HepG2 (cell line): ENCODE results near the gene B3GALNT2. TPM values are rescaled to one million over a fixed set of nuclear protein-coding genes. Genes with fewer than 3 reads are reported as not detected.

Experiments used
- ARNT2 ChIP-seq: sonication (generic); formaldehyde crosslinking; IDR thresholded peaks from 2 replicates; pipeline ENCODE4 v1.8.0; 2022; ENCODE audit warnings: mild to moderate bottlenecking, low read depth, missing genetic modification reagents, moderate library complexity
- ARNTL ChIP-seq: sonication (generic); formaldehyde crosslinking; IDR thresholded peaks from 2 replicates; pipeline ENCODE4 v1.4.0; 2020; ENCODE audit warnings: mild to moderate bottlenecking, missing genetic modification reagents
- CEBPB ChIP-seq: IDR thresholded peaks from 2 replicates; pipeline ENCODE4 v1.6.1; 2011; ENCODE audit warnings: low read depth, low read length, improper control_type of control experiment, borderline replicate concordance
- EP300 ChIP-seq, 3 experiments: sonication (generic) in 1 of 3; formaldehyde crosslinking in 1 of 3; IDR thresholded peaks; 2 replicates each; pipeline versions ENCODE4 v1.5.1 to v1.6.1; 2011 to 2020; ENCODE audit warnings: low read depth in 2 of 3, low read length in 2 of 3, borderline replicate concordance in 1 of 3, improper control_type of control experiment in 1 of 3, mild to moderate bottlenecking in 1 of 3, missing genetic modification reagents in 1 of 3, moderate library complexity in 1 of 3
- GATA4 ChIP-seq: sonication (generic); IDR thresholded peaks from 2 replicates; pipeline ENCODE4 v1.6.1; 2016; ENCODE audit warnings: antibody characterized with exemption, low read depth, borderline replicate concordance
- NR1H2 ChIP-seq: sonication (generic); formaldehyde crosslinking; IDR thresholded peaks from 2 replicates; pipeline ENCODE4 v1.8.1; 2022; ENCODE audit warnings: low read depth, missing genetic modification reagents, borderline replicate concordance
- POGZ ChIP-seq: sonication (generic); formaldehyde crosslinking; IDR thresholded peaks from 2 replicates; pipeline ENCODE4 v1.4.0; 2020; ENCODE audit warnings: mild to moderate bottlenecking, missing genetic modification reagents
- RCOR2 ChIP-seq: IDR thresholded peaks from 2 replicates; pipeline ENCODE4 v1.6.1; 2016; ENCODE audit warnings: missing biosample characterization, missing genetic modification reagents
- SIX1 ChIP-seq: sonication (generic); formaldehyde crosslinking; IDR thresholded peaks from 2 replicates; pipeline ENCODE4 v1.4.0; 2020; ENCODE audit warnings: missing genetic modification reagents, borderline replicate concordance
- SMAD3 ChIP-seq: sonication (generic); formaldehyde crosslinking; IDR thresholded peaks from 2 replicates; pipeline ENCODE4 v1.4.0; 2020; ENCODE audit warnings: missing genetic modification reagents
- SOX13 ChIP-seq, 3 experiments: fragments of 450-650 bp in 1 of 3; sonication (generic) in 1 of 3; formaldehyde crosslinking in 1 of 3; IDR thresholded peaks in 2 of 3; conservative IDR thresholded peaks in 1 of 3; 2 replicates each; pipeline versions ENCODE4 v1.5.0 to v1.6.1; 2016 to 2020; ENCODE audit warnings: antibody characterized with exemption in 1 of 3, mild to moderate bottlenecking in 1 of 3, missing compliant biosample characterization in 1 of 3, missing genetic modification reagents in 1 of 3, moderate library complexity in 1 of 3
- TBX3 ChIP-seq: fragments of 450-650 bp; IDR thresholded peaks from 2 replicates; pipeline ENCODE4 v1.6.1; 2017; ENCODE audit warnings: antibody characterized with exemption, mild to moderate bottlenecking, inconsistent platforms, borderline replicate concordance
- ZBTB21 ChIP-seq: sonication (generic); formaldehyde crosslinking; IDR thresholded peaks from 2 replicates; pipeline ENCODE4 v1.4.0; 2020; ENCODE audit warnings: missing genetic modification reagents
- ZBTB37 ChIP-seq: sonication (generic); formaldehyde crosslinking; IDR thresholded peaks from 2 replicates; pipeline ENCODE4 v1.4.0; 2020; ENCODE audit warnings: mild to moderate bottlenecking, missing genetic modification reagents
- ZMYM2 ChIP-seq: sonication (generic); formaldehyde crosslinking; IDR thresholded peaks from 2 replicates; pipeline ENCODE4 v1.8.0; 2022; ENCODE audit warnings: mild to moderate bottlenecking, missing genetic modification reagents
- ZNF18 ChIP-seq: sonication (generic); formaldehyde crosslinking; IDR thresholded peaks from 2 replicates; pipeline ENCODE4 v1.8.0; 2022; ENCODE audit warnings: mild to moderate bottlenecking, missing genetic modification reagents; ENCODE audit not compliant: insufficient replicate concordance
- ZNF660 ChIP-seq: sonication (generic); formaldehyde crosslinking; IDR thresholded peaks from 2 replicates; pipeline ENCODE4 v1.5.1; 2020; ENCODE audit warnings: mild to moderate bottlenecking, low read depth, missing genetic modification reagents, borderline replicate concordance
- ZNF878 ChIP-seq: sonication (generic); formaldehyde crosslinking; IDR thresholded peaks from 2 replicates; pipeline ENCODE4 v1.8.1; 2023; ENCODE audit warnings: mild to moderate bottlenecking, missing genetic modification reagents, moderate library complexity
- ZSCAN25 ChIP-seq: sonication (generic); formaldehyde crosslinking; IDR thresholded peaks from 2 replicates; pipeline ENCODE4 v1.8.0; 2022; ENCODE audit warnings: mild to moderate bottlenecking, missing genetic modification reagents
- polyA plus RNA-seq, 8 experiments: library from polyadenylated mRNA; depleted of rRNA in 3 of 8; stranded (reverse) in 7 of 8; unstranded in 1 of 8; fragments of >200 nt; fragmentation: Illumina TruSeq in 4 of 8; extraction: Trizol in 4 of 8; gene quantifications; 2 replicates each; pipeline versions ENCODE4 v1.2.1 to v1.2.3, GENCODE V29; 2011 to 2016; ENCODE audit warnings: low read depth in 4 of 8, missing spikeins in 1 of 8, mixed read lengths in 1 of 8; ENCODE audit not compliant: insufficient read depth in 1 of 8
- total RNA-seq, 5 experiments: library from RNA; depleted of rRNA; stranded (reverse); fragments of >200 nt; fragmentation: Illumina TruSeq; extraction: Trizol; gene quantifications; 2 replicates each; pipeline ENCODE4 v1.2.3, GENCODE V29; 2016; ENCODE audit warnings: low read depth in 1 of 5
- TF ChIP-seq, protein P1 (sequence below): fragments of 450-650 bp; IDR thresholded peaks from 2 replicates; pipeline ENCODE4 v1.6.1; 2016
- TF ChIP-seq, protein P2 (sequence below): sonication (generic); IDR thresholded peaks from 2 replicates; pipeline ENCODE4 v1.6.1; 2016; ENCODE audit warnings: low read depth, borderline replicate concordance

B3GALNT2 gene
- total and polyA plus RNA-seq, 2 of the 13 experiments (the other 11 are each of a cell fraction or from before 2014, with no cell fraction given): 16.5 to 28.9 TPM

- TF ChIP-seq ZBTB37 (CRISPR knock-in tag) (no peak), CEBPB (peak; percentile 90), NR1H2 (CRISPR knock-in tag) (no peak), ZMYM2 (CRISPR knock-in tag) (no peak), SOX13 (IDR thresholded peaks at IDR 0.05) (peak; percentile 22; the same call in 1 of the 2 replicates), SOX13 (CRISPR knock-in tag; conservative IDR thresholded peaks at IDR 0.05 in 1 of 2, IDR thresholded peaks at IDR 0.05 in 1 of 2) (peak in 1 of 2 experiments; percentile 89; a peak in 2 of 4 replicates), TBX3 (peak; percentile 82), ZSCAN25 (CRISPR knock-in tag) (no peak), ARNTL (CRISPR knock-in tag) (0 out of 2 replicates have a peak, but pooled peaks have one; percentile 20), ZNF18 (no peak), ZBTB21 (no peak), SMAD3 (CRISPR knock-in tag) (peak; percentile 83; the same call in 1 of the 2 replicates), ARNT2 (CRISPR knock-in tag) (0 out of 2 replicates have a peak, but pooled peaks have one; percentile 25), GATA4 (peak; percentile 60; the same call in 1 of the 2 replicates), ZNF878 (CRISPR knock-in tag) (no peak), POGZ (CRISPR knock-in tag) (peak; percentile 39), ZNF660 (CRISPR knock-in tag) (no peak), RCOR2 (CRISPR knock-in tag) (peak; percentile 82), EP300 (IDR thresholded peaks at IDR 0.05; ENCODE audit: low read depth in 2 of 2, low read length in 2 of 2) (peak; percentile 93 to 96), EP300 (CRISPR knock-in tag; IDR thresholded peaks at IDR 0.05; ENCODE audit: borderline replicate concordance) (peak; percentile 75; the same call in 1 of the 2 replicates), SIX1 (CRISPR knock-in tag) (peak; percentile 76; the same call in 1 of the 2 replicates)
- TF ChIP-seq, protein P1, sequence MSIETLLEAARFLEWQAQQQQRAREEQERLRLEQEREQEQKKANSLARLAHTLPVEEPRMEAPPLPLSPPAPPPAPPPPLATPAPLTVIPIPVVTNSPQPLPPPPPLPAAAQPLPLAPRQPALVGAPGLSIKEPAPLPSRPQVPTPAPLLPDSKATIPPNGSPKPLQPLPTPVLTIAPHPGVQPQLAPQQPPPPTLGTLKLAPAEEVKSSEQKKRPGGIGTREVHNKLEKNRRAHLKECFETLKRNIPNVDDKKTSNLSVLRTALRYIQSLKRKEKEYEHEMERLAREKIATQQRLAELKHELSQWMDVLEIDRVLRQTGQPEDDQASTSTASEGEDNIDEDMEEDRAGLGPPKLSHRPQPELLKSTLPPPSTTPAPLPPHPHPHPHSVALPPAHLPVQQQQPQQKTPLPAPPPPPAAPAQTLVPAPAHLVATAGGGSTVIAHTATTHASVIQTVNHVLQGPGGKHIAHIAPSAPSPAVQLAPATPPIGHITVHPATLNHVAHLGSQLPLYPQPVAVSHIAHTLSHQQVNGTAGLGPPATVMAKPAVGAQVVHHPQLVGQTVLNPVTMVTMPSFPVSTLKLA: peak; percentile 12; the same call in 1 of the 2 replicates
- TF ChIP-seq, protein P2, sequence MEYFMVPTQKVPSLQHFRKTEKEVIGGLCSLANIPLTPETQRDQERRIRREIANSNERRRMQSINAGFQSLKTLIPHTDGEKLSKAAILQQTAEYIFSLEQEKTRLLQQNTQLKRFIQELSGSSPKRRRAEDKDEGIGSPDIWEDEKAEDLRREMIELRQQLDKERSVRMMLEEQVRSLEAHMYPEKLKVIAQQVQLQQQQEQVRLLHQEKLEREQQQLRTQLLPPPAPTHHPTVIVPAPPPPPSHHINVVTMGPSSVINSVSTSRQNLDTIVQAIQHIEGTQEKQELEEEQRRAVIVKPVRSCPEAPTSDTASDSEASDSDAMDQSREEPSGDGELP: no peak; the same call in 1 of the 2 replicates
Observed at GRCh38 chr1:235409042-235409820, 95.0 kb downstream of the B3GALNT2 start (continued).
